ENCODE measurements around the gene CACNB2.

GRCh38 chr10:18469125-18469524 is 328.9 kb downstream of the CACNB2 start:
- TF ChIP-seq CTCF (IDR thresholded peaks at IDR 0.05) (no peak), POLR2AphosphoS5 (IDR thresholded peaks at IDR 0.05; ENCODE audit: low read depth, low read length) (no peak), SIN3A (IDR thresholded peaks at IDR 0.05; ENCODE audit: borderline replicate concordance, insufficient read depth, low read depth, low read length) (no peak), TCF7L2 (IDR thresholded peaks at IDR 0.05; ENCODE audit: low read depth, low read length) (no peak)
- TF ChIP-seq, protein P1, sequence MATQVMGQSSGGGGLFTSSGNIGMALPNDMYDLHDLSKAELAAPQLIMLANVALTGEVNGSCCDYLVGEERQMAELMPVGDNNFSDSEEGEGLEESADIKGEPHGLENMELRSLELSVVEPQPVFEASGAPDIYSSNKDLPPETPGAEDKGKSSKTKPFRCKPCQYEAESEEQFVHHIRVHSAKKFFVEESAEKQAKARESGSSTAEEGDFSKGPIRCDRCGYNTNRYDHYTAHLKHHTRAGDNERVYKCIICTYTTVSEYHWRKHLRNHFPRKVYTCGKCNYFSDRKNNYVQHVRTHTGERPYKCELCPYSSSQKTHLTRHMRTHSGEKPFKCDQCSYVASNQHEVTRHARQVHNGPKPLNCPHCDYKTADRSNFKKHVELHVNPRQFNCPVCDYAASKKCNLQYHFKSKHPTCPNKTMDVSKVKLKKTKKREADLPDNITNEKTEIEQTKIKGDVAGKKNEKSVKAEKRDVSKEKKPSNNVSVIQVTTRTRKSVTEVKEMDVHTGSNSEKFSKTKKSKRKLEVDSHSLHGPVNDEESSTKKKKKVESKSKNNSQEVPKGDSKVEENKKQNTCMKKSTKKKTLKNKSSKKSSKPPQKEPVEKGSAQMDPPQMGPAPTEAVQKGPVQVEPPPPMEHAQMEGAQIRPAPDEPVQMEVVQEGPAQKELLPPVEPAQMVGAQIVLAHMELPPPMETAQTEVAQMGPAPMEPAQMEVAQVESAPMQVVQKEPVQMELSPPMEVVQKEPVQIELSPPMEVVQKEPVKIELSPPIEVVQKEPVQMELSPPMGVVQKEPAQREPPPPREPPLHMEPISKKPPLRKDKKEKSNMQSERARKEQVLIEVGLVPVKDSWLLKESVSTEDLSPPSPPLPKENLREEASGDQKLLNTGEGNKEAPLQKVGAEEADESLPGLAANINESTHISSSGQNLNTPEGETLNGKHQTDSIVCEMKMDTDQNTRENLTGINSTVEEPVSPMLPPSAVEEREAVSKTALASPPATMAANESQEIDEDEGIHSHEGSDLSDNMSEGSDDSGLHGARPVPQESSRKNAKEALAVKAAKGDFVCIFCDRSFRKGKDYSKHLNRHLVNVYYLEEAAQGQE (IDR thresholded peaks at IDR 0.05; ENCODE audit: insufficient read depth in 1 of 2, low read depth in 2 of 2, low read length in 1 of 2): peak in 1 of 2 experiments; percentile 39; a peak in 1 of 4 replicates

Measured in Panc1 (cell line).